HepG2 (cell line): ENCODE measurements around the gene FER1L5. TPM values are rescaled to one million over a fixed set of nuclear protein-coding genes. Genes with fewer than 3 reads are reported as not detected.
A peak's percentile ranks its signal among the peaks of the same experiment; 100 is the strongest.

Source experiments
- ASH2L ChIP-seq: fragments of 300-600, 200-600 bp; sonication (generic); IDR thresholded peaks from 2 replicates; pipeline ENCODE4 v1.7.0; 2017; ENCODE audit warnings: low read depth, mild to moderate bottlenecking, moderate library complexity, mixed read lengths, low read length; ENCODE audit not compliant: insufficient read length
- CAMTA2 ChIP-seq: sonication (generic); formaldehyde crosslinking; IDR thresholded peaks from 2 replicates; pipeline ENCODE4 v1.4.0; 2020; ENCODE audit warnings: mild to moderate bottlenecking, missing genetic modification reagents, borderline replicate concordance
- CBFB ChIP-seq: sonication (generic); formaldehyde crosslinking; IDR thresholded peaks from 2 replicates; pipeline ENCODE4 v1.4.0; 2020; ENCODE audit warnings: missing genetic modification reagents
- FOXK1 ChIP-seq: sonication (generic); formaldehyde crosslinking; IDR thresholded peaks from 2 replicates; pipeline ENCODE4 v1.4.0; 2020; ENCODE audit warnings: low read depth, missing genetic modification reagents, borderline replicate concordance
- KLF16 ChIP-seq, 2 experiments: sonication (generic) in 1 of 2; formaldehyde crosslinking in 1 of 2; IDR thresholded peaks; 2 replicates each; pipeline versions ENCODE4 v1.6.1 to v1.8.0; 2016 to 2023; ENCODE audit warnings: missing genetic modification reagents in 2 of 2, missing compliant biosample characterization in 1 of 2
- MED13 ChIP-seq: sonication (generic); formaldehyde crosslinking; IDR thresholded peaks from 2 replicates; pipeline ENCODE4 v1.5.0; 2020; ENCODE audit warnings: missing genetic modification reagents
- MTA1 ChIP-seq: sonication (generic); formaldehyde crosslinking; IDR thresholded peaks from 2 replicates; pipeline ENCODE4 v1.4.0; 2020; ENCODE audit warnings: missing genetic modification reagents, mild to moderate bottlenecking, borderline replicate concordance
- NR2F1 ChIP-seq, 2 experiments: fragments of 450-650 bp in 1 of 2; formaldehyde crosslinking in 1 of 2; IDR thresholded peaks; 2 replicates each; pipeline versions ENCODE4 v1.5.0 to v1.6.1; 2016 to 2020; ENCODE audit warnings: mild to moderate bottlenecking in 1 of 2, missing compliant biosample characterization in 1 of 2, missing genetic modification reagents in 1 of 2, moderate library complexity in 1 of 2
- PAX8 ChIP-seq: sonication (generic); formaldehyde crosslinking; IDR thresholded peaks from 2 replicates; pipeline ENCODE4 v1.8.0; 2022; ENCODE audit warnings: mild to moderate bottlenecking, missing genetic modification reagents, borderline replicate concordance
- SAFB2 ChIP-seq: sonication (generic); formaldehyde crosslinking; IDR thresholded peaks from 2 replicates; pipeline ENCODE4 v1.5.1; 2020; ENCODE audit warnings: missing genetic modification reagents, low read depth, mild to moderate bottlenecking, borderline replicate concordance
- SATB2 ChIP-seq: sonication (generic); formaldehyde crosslinking; IDR thresholded peaks from 2 replicates; pipeline ENCODE4 v1.5.0; 2020; ENCODE audit warnings: missing genetic modification reagents
- THAP7 ChIP-seq: sonication (generic); formaldehyde crosslinking; IDR thresholded peaks from 2 replicates; pipeline ENCODE4 v1.8.1; 2023; ENCODE audit warnings: mild to moderate bottlenecking, missing genetic modification reagents
- ZFYVE20 ChIP-seq: sonication (generic); formaldehyde crosslinking; IDR thresholded peaks from 2 replicates; pipeline ENCODE4 v1.8.0; 2023; ENCODE audit warnings: low read depth, mild to moderate bottlenecking, moderate library complexity, missing genetic modification reagents, borderline replicate concordance
- ZNF24 ChIP-seq: fragments of 450-650 bp; IDR thresholded peaks from 2 replicates; pipeline ENCODE4 v1.6.1; 2017; ENCODE audit warnings: antibody characterized with exemption, mild to moderate bottlenecking
- ZNF614 ChIP-seq: IDR thresholded peaks from 2 replicates; pipeline ENCODE4 v1.6.1; 2018; ENCODE audit warnings: missing biosample characterization, missing genetic modification reagents, inconsistent platforms, borderline replicate concordance
- polyA plus RNA-seq, 8 experiments: library from polyadenylated mRNA; depleted of rRNA in 3 of 8; stranded (reverse) in 7 of 8; unstranded in 1 of 8; fragments of >200 nt; fragmentation: Illumina TruSeq in 4 of 8; extraction: Trizol in 4 of 8; gene quantifications; 2 replicates each; pipeline versions ENCODE4 v1.2.1 to v1.2.3, GENCODE V29; 2011 to 2016; ENCODE audit warnings: low read depth in 4 of 8, missing spikeins in 1 of 8, mixed read lengths in 1 of 8; ENCODE audit not compliant: insufficient read depth in 1 of 8
- total RNA-seq, 5 experiments: library from RNA; depleted of rRNA; stranded (reverse); fragments of >200 nt; fragmentation: Illumina TruSeq; extraction: Trizol; gene quantifications; 2 replicates each; pipeline ENCODE4 v1.2.3, GENCODE V29; 2016; ENCODE audit warnings: low read depth in 1 of 5
- TF ChIP-seq, protein P1 (sequence below): IDR thresholded peaks from 2 replicates; pipeline ENCODE4 v1.4.0; 2020; ENCODE audit warnings: mild to moderate bottlenecking, missing genetic modification reagents
- TF ChIP-seq, protein P2 (sequence below): IDR thresholded peaks from 2 replicates; pipeline ENCODE4 v1.6.1; 2016
- TF ChIP-seq, protein P3 (sequence below): sonication (generic); formaldehyde crosslinking; IDR thresholded peaks from 2 replicates; pipeline ENCODE4 v1.4.0; 2020; ENCODE audit warnings: missing genetic modification reagents

The FER1L5 gene
- total and polyA plus RNA-seq, 2 of the 13 experiments (the other 11 are each of a cell fraction or from before 2014, with no cell fraction given), result 0.02 to 0.08 TPM

- peak in 1 of 2 experiments; percentile 41; a peak in 2 of 4 replicates for TF ChIP-seq NR2F1 (CRISPR knock-in tag; IDR thresholded peaks at IDR 0.05)
- TF ChIP-seq ZNF24, result no peak
- TF ChIP-seq THAP7 (CRISPR knock-in tag), result no peak
- TF ChIP-seq SAFB2 (CRISPR knock-in tag), result no peak
- TF ChIP-seq, protein P1, sequence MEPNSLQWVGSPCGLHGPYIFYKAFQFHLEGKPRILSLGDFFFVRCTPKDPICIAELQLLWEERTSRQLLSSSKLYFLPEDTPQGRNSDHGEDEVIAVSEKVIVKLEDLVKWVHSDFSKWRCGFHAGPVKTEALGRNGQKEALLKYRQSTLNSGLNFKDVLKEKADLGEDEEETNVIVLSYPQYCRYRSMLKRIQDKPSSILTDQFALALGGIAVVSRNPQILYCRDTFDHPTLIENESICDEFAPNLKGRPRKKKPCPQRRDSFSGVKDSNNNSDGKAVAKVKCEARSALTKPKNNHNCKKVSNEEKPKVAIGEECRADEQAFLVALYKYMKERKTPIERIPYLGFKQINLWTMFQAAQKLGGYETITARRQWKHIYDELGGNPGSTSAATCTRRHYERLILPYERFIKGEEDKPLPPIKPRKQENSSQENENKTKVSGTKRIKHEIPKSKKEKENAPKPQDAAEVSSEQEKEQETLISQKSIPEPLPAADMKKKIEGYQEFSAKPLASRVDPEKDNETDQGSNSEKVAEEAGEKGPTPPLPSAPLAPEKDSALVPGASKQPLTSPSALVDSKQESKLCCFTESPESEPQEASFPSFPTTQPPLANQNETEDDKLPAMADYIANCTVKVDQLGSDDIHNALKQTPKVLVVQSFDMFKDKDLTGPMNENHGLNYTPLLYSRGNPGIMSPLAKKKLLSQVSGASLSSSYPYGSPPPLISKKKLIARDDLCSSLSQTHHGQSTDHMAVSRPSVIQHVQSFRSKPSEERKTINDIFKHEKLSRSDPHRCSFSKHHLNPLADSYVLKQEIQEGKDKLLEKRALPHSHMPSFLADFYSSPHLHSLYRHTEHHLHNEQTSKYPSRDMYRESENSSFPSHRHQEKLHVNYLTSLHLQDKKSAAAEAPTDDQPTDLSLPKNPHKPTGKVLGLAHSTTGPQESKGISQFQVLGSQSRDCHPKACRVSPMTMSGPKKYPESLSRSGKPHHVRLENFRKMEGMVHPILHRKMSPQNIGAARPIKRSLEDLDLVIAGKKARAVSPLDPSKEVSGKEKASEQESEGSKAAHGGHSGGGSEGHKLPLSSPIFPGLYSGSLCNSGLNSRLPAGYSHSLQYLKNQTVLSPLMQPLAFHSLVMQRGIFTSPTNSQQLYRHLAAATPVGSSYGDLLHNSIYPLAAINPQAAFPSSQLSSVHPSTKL (CRISPR knock-in tag), result peak; percentile 86
- 0 out of 2 replicates have a peak, but pooled peaks have one; percentile 36 for TF ChIP-seq ZNF614 (CRISPR knock-in tag)
- TF ChIP-seq ZFYVE20 (CRISPR knock-in tag), result no peak
- TF ChIP-seq PAX8 (CRISPR knock-in tag), result no peak
- TF ChIP-seq, protein P2, sequence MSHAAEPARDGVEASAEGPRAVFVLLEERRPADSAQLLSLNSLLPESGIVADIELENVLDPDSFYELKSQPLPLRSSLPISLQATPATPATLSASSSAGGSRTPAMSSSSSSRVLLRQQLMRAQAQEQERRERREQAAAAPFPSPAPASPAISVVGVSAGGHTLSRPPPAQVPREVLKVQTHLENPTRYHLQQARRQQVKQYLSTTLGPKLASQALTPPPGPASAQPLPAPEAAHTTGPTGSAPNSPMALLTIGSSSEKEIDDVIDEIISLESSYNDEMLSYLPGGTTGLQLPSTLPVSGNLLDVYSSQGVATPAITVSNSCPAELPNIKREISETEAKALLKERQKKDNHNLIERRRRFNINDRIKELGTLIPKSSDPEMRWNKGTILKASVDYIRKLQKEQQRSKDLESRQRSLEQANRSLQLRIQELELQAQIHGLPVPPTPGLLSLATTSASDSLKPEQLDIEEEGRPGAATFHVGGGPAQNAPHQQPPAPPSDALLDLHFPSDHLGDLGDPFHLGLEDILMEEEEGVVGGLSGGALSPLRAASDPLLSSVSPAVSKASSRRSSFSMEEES (CRISPR knock-in tag), result peak; percentile 41; the same call in 1 of the 2 replicates
- peak; percentile 57; the same call in 1 of the 2 replicates for TF ChIP-seq FOXK1 (CRISPR knock-in tag)
- no peak for TF ChIP-seq ASH2L
- TF ChIP-seq MTA1, result no peak
- no peak for TF ChIP-seq CAMTA2 (CRISPR knock-in tag)
- TF ChIP-seq, protein P3, sequence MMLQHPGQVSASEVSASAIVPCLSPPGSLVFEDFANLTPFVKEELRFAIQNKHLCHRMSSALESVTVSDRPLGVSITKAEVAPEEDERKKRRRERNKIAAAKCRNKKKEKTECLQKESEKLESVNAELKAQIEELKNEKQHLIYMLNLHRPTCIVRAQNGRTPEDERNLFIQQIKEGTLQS, result peak; percentile 52; the same call in 1 of the 2 replicates
- no peak for TF ChIP-seq MED13 (CRISPR knock-in tag)
- no peak for TF ChIP-seq SATB2 (CRISPR knock-in tag)
- no peak for TF ChIP-seq CBFB (CRISPR knock-in tag)
- peak in 1 of 2 experiments; percentile 57; a peak in 1 of 4 replicates for TF ChIP-seq KLF16 (CRISPR knock-in tag; IDR thresholded peaks at IDR 0.05)
Measured at GRCh38 chr2:96715658-96716057, 73.1 kb downstream of the FER1L5 start (continued).
